Suppressor macrophage (primary cell): ENCODE measurements around the gene PTGR2.

Experiments
- DNase-seq, 4 experiments: peaks; one replicate each; pipeline ENCODE4 v3.0.0-alpha.2; 2020 to 2022
- total RNA-seq, 17 experiments: gene quantifications; one replicate each; lab custom pipeline; 2026; ENCODE audit warnings: mixed read lengths in 6 of 17, inconsistent platforms in 3 of 17; lab: John Stamatoyannopoulos, UW

Gene PTGR2
- 0.42 to 7.0 (median 2.6) reads per million in 17 experiments for total RNA-seq

DNA sequence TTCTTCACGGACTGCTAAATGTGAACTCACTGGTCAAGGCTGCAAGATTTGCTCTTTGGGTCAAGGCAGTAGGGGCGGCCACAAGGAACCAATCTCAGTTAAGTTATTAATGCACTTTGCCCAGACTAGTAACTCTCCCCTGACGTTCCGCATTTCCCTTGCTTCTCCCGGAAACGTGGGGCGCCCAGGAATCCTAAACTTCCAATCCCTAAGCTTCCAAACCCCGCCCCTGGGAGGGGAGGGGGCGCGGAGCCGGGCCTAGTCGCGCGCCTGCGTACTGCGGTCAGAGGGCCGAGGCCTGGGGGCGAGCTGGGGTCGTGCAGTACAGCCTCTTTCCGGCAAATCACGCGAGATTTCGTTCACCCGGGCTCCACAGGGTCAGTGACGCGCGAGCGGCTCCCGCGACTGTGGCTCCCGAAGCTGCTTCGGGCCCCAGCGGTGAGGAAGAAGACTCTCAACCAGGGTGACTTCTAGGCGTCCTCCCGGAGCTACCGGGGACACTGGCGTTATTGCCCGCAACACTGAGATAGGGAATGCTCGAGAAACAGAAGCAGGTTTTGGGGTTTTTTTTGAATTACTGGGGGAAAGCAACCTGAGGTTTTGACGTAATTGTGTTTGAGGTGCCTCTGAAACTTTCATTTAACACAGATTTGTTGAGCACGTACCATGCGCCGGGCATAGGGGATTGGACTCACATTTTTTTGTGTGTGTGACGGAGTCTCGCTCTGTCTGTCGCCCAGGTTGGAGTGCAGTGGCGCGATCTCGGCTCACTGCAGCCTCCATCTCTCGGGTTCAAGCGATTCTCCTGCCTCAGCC, at the start of gene PTGR2:
PTGR2 (plus strand) TSS at position 265 of the 816 bp plus-strand sequence. CDS start 7,032 bp downstream, outside the sequence.
- DNase-seq: peak; percentile 97 to 98 (median 98)

DNA sequence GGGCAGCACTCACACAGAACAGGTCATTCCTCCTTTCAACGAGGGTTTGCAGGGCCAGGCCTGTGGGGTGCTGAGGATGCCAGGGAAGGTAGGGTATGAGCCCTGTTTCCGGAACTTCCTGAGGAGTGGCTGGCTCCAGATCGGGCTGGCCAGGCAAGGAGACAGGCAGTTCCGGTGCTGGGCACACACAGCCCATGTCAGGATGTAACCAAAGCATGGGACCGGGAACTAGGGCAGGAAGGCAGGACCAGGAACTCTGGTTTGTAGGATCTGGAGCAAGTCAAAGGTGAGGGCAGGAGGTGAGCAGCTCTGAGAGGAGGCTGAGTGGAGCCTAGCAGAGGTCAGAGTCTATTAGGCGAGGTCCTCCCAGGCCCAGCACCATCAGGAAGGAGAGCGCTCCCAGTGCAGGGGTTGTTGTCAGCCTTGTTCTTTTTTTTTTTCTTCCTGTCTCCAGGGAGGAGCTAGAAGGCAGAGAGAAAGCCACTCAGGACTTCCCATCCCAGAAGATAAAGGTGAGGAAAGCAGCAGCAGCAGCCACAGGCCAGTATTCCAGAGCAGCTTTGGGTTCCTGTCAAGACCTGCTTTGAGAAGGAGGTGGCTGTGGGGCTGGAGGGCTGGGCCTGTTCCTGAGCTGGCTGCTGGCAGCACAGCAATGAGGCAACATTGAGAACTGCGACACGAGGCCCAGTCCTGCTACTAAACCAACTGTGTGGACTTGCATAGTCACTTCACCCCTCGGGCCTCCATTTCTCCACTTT, 49.0 kb upstream of the PTGR2 start:
- DNase-seq: peak in 1 of 4 experiments; percentile 26

- no peak for DNase-seq
These were observed 47.0 kb upstream of the PTGR2 start for GRCh38 chr14:73804636-73805035.

DNA sequence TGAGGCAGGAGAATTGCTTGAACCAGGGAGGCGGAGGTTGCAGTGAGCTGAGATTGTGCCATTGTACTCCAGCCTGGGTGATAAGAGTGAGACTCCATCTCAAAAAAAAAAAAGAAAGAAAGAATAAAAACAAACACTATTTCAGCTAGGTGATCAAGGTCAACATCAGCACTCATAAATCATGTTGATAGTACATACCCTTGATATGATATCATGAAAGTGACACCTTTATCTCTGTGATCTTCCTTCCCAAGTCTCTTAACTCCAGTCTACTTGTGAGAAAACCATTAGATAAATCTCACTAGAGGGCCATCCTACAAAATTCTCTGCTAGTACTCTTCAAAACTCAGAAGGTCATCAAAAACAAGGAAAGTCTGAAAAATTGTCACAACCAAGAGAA, 44.2 kb upstream of the PTGR2 start:
- no peak for DNase-seq

- no peak for DNase-seq
These were observed 42.2 kb upstream of the PTGR2 start for GRCh38 chr14:73809391-73809790.

GRCh38 chr14:73810478-73811163, 41.0 kb upstream of the PTGR2 start:
- peak; percentile 50 to 79 (median 63) for DNase-seq

DNA sequence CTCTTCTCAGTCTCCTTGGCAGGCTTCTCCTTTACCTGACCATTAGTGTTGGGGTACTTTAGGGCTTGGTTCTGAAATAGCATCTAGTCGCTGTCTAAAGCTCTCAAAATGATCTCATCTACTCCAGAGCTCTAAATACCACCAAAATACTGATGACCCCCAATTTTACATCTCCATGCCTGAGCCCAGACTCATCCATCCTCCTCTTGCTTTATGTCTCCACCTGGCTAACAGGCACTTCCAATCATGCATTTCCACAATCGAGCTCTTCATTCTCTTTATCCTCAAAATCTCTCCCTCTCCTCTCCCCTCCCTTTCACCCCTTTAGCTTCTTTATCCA, 40.5 kb upstream of the PTGR2 start:
- DNase-seq: no peak

DNA sequence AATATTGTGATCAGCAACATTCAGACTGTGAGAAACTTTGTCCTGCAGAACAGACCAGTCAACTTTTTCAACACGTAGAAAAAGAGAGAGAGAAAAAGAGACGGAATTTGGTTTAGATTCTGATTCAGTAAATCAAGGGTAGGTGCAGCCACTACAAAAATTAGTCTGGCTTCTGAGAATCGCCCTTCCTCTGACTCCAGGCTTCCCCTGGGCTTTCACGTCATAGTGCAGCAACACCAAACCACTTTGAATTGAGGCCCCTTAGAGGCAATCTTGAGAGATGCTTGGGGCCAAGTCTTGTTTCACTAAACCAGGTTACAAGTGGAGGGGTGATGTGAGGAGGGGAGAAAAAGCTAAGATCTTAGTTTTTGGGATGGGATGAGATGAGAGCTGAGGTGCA, 37.5 kb upstream of the PTGR2 start:
- DNase-seq: no peak

GRCh38 chr14:73815849-73816248, 35.8 kb upstream of the PTGR2 start:
- no peak for DNase-seq

DNA sequence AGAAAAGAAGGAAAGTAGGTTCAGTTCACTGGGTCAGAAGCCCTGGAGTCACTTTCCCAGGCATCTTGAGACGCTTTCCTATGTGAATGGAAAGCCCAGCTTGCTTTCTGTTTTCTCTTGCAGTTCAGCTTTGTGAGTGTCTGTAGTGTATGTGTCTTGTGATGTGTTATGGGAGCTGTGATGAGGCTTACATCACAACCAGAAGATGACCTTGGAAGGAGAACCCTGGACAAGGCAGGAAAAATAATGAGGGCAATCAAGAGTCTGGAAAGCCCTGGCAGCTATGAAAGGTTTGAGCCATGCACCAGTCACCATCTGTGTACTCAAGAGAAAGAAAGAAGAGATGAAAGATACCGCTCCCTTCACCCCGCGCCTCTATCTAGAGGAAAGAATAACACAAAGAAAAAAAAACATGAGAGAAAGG, 35.2 kb upstream of the PTGR2 start:
- peak in 3 of 4 experiments; percentile 70 to 91 (median 78) for DNase-seq

DNA sequence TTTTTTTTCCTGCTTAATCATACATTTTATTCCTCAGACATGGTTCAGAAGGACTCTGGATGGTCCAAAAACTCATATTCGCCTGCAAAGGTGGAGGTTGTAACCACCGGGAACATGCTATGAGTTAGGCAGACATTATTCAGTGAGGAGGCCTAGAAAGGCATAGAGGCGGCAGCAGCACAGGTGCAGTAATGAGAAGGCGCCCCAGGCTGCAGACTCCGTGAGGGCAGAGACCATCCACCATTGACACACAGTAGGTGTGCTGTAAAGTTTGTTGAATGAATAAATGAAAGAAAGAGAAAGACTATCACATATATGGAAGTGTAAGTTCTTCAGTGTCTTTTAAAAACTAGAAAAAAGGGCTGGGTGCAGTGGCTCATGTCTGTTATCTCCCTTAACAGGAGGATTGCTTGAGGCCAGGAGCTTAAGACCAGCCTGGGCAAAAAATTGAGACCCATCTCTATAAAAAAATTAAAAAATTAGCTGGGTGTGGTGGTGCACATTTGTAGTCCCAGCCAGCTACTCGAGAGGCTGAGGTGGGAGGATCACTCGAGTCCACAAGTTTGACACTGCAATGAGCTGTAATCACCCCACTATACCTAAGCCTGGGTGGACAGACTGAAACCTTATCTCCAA, 34.5 kb upstream of the PTGR2 start:
- no peak for DNase-seq

DNA sequence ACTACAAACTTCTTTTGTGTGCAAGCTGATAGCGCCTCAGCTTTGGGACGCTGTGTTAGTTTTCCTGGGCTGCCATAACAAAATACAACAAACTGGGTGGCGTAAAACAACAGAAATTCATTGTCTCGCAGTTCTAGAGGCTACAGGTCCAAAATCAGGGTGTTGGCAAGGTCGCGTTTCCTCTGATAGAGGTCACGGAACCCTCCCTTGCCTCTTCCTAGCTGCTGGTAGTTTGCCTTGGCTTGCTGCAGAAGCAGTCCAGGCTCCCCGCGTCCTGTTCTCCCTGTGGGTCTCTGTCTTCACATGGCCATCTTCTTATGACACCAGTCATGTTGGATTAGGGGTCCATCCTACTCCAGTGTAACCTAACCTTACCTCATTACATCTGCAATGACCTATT, 32.8 kb upstream of the PTGR2 start:
- no peak for DNase-seq

GRCh38 chr14:73820631-73821030, 31.0 kb upstream of the PTGR2 start:
- no peak for DNase-seq

GRCh38 chr14:73823339-73823885, 28.2 kb upstream of the PTGR2 start:
- no peak for DNase-seq

- DNase-seq: no peak
These were observed 27.5 kb upstream of the PTGR2 start for GRCh38 chr14:73824127-73824526.

DNA sequence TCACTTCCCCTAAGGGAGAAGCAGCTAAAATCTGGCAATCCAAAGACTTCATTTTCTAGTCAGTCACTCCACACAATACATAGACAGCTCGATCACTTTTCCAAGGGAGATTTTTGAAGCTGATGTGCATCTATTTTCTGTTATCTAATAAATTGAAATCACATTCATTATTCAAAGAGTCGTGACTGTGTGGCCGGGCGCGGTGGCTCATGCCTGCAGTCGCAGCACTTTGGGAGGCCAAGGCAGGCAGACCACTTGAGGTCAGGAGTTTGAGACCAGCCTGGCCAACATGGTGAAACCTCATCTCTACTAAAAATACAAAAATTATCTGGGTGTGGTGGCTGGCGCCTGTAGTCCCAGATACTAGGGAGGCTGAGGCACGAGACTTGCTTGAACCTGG, 27.1 kb upstream of the PTGR2 start:
- DNase-seq: no peak

- peak; percentile 90 to 95 (median 92) for DNase-seq
These were observed 26.0 kb upstream of the PTGR2 start for GRCh38 chr14:73825551-73826188.

DNA sequence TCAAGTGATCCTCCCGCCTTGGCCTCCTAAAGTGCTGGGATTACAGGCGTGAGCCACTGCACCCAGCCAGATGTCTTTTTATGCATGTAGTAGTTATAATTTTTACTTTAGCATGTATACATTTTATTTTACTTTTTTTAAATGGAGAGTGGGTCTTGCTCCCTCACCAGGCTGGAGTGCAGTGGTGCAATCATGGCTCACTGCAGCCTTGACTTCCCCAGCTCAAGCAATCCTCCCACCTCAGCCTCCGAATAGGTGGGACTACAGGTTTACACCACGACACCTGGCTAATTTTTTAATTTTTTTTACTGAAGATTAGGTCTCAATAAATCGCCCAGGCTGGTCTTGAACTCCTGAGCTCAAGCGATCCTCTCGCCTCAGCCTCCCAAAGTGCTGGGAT, 24.4 kb upstream of the PTGR2 start:
- peak in 2 of 4 experiments; percentile 18 to 32 for DNase-seq

- DNase-seq: no peak
These were observed 22.6 kb upstream of the PTGR2 start for GRCh38 chr14:73829071-73829470.

DNA sequence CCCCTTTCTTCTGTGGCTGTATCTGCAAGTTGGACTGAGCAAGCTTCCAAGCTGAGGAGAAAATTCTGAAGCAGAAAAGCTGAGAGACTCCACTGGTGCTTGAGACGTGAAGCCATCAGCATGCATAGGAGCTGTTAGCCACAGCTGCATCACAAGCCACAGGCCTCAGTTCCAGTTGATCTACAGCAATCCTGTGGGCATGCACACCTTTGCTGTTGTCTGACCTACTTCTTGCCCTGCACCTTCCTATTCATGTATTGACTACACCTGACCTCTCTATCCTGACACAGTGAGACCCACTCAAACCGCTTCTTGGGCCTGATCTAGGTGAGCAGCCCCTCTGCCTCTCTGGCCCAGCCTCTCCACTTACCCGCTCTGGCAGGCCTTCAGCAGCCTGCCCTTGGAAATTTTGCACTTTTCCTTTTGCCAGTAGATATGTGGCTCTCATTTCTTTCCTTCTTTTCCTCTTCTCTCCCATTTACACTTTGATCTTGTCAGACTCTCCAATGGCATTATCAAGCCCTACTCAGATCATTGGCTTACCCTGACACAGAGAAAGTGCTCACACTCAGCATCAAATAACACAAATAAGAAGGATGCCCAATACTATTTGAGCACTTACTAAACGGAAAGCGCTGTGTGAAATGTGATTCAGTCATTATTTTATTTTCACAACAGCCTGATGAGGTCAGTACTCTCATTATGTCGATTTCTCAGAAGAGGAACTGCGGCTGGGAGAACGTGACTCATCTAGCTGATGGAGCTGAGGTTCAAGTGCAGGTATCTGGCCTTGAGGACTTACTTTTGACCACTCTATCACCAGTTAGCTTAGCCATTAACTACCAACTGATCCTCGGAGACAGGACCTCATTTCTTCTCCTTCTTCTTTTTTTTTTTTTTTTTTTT, 21.9 kb upstream of the PTGR2 start:
- DNase-seq: peak; percentile 79 to 92 (median 86)

DNA sequence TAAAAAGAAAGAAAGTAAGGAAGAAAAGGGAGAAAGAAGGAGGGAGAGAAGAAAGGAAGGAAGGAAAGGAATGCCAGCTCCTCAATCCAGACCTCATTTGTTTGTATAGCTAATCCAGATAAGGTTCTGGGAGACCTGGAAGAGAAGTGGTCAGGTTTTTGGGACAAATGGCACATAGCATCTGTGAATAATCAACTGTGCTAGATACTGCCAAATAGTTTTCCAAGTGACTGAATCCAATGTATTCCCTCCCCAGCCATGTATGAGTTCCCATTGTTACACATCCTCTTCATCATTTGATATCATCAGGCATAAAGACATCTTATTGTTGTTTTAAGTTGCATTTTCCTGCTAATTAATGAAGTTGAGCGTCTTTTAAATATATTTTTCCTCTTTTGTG, 18.6 kb upstream of the PTGR2 start:
- no peak for DNase-seq
